Keratinocyte (primary cell): Measurements from ENCODE around the gene SLC8A1.

Experiments
- EZH2 ChIP-seq: IDR thresholded peaks from one replicate; pipeline ENCODE4 v1.6.1; 2012; ENCODE audit warnings: inconsistent platforms, mild to moderate bottlenecking, low read length, moderate library complexity
- TF ChIP-seq, protein P1 (sequence below), 3 experiments: IDR thresholded peaks in 1 of 3; conservative IDR thresholded peaks in 1 of 3; optimal IDR thresholded peaks in 1 of 3; 2 replicates in 2 of 3; 3 replicates in 1 of 3; pipeline versions ENCODE3 to v1.5.1; 2011; ENCODE audit warnings: low read length in 3 of 3, mild to moderate bottlenecking in 3 of 3, moderate library complexity in 2 of 3, control low read depth in 1 of 3, inconsistent platforms in 1 of 3; ENCODE audit not compliant: insufficient read depth in 2 of 3; ENCODE audit errors: extremely low read depth in 1 of 3

DNA sequence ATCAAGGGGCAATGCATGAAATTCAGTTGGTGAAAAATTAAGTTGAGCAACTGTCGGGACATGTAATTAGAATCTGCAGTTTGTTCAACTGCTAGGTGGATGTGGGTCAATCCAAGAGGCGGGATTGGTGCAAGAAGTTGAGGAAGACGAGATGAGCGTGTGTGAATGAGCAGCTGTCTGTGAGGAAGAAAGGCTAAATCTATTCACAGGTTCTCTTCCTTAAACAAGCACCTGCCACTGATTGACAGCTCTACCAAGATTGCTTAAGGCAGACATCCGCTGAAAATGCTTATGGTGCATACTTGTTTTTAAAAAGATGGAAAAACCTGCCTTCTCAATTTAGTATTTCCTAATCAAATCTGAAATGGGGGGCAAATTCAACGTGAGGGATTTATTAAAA is 349.4 kb downstream of the SLC8A1 start:
- TF ChIP-seq, protein P1, sequence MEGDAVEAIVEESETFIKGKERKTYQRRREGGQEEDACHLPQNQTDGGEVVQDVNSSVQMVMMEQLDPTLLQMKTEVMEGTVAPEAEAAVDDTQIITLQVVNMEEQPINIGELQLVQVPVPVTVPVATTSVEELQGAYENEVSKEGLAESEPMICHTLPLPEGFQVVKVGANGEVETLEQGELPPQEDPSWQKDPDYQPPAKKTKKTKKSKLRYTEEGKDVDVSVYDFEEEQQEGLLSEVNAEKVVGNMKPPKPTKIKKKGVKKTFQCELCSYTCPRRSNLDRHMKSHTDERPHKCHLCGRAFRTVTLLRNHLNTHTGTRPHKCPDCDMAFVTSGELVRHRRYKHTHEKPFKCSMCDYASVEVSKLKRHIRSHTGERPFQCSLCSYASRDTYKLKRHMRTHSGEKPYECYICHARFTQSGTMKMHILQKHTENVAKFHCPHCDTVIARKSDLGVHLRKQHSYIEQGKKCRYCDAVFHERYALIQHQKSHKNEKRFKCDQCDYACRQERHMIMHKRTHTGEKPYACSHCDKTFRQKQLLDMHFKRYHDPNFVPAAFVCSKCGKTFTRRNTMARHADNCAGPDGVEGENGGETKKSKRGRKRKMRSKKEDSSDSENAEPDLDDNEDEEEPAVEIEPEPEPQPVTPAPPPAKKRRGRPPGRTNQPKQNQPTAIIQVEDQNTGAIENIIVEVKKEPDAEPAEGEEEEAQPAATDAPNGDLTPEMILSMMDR (optimal IDR thresholded peaks at IDR 0.05 in 1 of 3, IDR thresholded peaks at IDR 0.05 in 1 of 3, conservative IDR thresholded peaks at IDR 0.05 in 1 of 3; ENCODE audit: extremely low read depth in 1 of 3, insufficient read depth in 2 of 3, low read length in 3 of 3) = no peak
- no peak for TF ChIP-seq EZH2
